MV-4-11 (cell line): ENCODE measurements around the gene KLHL29.
"Not testable (repeated sequence)": the region's sequence is repeated elsewhere in the genome, so short reads cannot be mapped to it uniquely, and the experiment has no call there.

Experiments used
- DNase-seq: peaks from one replicate; lab custom pipeline; 2025; lab: John Stamatoyannopoulos, UW

The KLHL29 gene

GRCh38 chr2:23373666-23374065 is 11.3 kb upstream of the KLHL29 start:
- DNase-seq = no peak

DNA sequence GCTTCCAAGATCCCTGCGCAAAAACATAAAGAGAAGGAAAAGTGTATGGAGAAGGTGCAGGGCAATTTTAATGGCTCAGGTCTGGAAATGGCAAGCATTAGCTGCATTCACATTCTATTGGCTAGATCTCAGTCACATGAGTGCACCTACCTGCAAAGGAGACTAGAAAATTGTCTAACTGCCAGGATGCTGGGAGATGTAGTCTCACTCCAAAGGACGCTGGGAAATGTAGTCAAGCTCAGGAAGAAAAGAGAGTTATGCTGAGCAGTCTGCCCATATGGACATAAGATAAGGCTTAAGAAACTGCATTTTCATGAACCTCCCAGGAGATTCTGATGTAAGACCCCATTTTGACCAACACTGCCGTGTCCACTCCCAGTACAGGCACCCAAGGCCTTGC is 9.5 kb upstream of the KLHL29 start:
- DNase-seq = no peak

DNA sequence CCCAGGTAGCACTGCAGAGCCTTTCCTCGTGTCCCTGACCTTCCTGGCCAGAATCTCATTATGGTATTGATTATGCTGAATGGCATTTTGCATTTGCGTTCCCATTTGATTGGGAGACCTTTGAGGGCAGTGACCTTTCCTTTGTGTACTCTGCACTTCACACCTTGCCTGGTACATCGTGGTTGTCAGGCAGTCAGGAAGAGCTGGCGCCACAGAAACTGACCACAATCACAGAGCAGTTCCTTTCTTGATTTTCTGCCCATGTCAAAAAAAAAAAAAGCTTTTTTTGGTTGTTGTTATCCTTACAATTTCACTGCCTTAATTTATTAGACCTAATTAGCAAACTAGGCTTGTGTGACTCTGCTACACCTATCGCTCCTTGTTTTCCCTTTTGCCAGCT is 8.9 kb upstream of the KLHL29 start:
- DNase-seq = no peak

GRCh38 chr2:23376972-23377371 is 8.0 kb upstream of the KLHL29 start:
- DNase-seq = no peak

DNA sequence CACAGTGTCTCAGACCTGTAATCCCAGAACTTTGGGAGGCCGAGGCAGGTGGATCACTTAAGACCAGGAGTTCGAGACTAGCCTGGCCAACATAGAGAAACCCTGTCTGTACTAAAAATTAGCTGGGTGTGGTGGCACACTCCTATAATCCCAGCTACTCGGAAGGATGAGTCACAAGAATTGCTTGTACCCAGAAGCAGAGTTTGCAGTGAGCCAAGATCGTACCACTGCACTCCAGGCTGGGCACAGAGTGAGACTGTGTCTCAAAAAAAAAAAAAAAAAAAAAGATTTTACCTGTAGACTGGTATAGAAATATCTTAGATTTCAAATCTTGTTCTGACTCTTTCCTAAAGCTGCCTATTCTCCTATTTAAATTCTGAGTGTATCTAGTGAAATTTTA is 7.2 kb upstream of the KLHL29 start:
- peak; percentile 13 for DNase-seq

DNA sequence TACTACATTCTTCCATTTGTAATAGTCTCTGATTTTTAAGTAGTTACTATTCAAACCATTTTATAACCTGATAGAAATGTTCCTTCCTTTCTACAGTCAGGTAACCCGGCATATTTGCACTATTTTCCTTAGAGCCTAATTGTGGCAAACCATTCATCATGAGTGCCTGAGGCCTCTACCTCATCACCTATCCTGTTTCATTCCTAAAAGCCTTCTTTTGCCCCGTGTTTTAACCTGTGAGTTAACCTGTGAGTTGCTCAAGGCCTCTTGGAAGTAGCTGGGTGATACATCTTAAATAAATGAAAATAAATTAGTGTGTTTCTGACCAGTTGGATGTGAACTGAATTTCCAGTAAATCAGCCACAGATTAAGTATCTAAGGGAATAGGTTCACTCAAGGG is 6.5 kb upstream of the KLHL29 start:
- DNase-seq = no peak

DNA sequence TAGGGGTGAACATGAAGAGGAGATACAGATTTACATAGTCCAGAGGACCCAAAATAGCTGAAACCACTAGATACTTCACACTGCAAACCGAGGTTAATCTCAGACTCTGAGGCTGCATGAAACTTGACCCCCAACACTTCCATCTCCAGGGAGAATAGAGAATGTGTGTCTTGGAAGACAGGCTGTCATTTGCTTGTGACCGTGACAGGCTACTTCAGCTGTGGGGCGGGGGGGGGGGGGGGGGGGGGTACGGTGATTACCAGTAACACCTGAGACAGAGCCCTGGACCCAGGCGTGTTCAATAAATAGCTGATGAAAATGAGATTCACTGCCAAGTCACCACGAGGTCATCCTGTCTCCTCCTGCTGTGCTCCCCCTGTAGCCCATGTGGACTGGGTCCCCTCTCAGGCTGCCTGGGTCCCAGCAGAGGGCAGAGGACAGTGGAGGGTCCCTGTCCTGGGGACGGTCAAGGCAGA is 5.7 kb upstream of the KLHL29 start:
- no peak for DNase-seq

DNA sequence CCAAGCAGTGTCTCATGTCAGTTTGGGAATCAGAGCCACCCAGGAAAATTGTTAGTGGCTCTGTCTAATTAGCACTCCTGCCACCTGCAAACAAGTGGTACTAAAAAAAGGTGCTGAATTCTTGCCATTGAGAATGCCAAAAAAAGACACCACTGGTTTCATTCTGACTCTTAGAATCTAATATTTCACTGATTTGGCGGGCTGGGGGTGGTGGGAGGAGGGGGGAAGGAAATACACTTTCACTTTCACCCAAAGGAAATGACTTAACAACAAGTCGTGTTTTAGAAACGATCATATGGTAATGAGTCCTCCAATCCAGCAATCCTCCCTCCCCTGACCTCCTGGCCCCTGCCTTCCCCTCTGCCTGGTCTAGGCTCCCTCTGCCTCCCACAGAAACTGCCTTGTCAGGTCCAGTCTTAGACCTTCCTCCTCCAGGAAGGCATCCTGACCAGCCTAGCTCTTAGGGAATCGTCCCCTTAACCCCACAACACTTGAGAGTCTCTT is 4.4 kb upstream of the KLHL29 start:
- peak; percentile 65 for DNase-seq

- DNase-seq = peak; percentile 74
Observed at GRCh38 chr2:23381084-23381483, 3.9 kb upstream of the KLHL29 start.

GRCh38 chr2:23381485-23381884 is 3.5 kb upstream of the KLHL29 start:
- no peak for DNase-seq

DNA sequence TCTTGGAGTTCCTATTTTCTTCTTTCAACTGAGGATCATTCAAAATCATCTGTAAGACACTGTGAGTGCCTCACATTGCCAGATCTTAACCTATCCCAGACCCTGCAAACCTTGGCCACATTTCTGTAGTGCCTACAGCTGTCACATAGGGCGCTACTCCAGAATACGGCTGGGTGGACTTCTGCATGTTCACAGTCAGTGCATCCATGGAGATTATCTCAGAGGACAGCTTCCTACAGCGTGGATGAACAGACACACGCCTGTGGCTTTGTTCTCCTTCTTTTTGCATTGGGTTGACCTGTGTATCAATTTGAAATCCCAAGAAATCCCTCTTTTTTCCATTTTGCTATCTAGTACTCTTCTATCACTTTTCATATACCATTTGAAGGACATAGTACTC is 1.9 kb upstream of the KLHL29 start:
- no peak for DNase-seq

DNA sequence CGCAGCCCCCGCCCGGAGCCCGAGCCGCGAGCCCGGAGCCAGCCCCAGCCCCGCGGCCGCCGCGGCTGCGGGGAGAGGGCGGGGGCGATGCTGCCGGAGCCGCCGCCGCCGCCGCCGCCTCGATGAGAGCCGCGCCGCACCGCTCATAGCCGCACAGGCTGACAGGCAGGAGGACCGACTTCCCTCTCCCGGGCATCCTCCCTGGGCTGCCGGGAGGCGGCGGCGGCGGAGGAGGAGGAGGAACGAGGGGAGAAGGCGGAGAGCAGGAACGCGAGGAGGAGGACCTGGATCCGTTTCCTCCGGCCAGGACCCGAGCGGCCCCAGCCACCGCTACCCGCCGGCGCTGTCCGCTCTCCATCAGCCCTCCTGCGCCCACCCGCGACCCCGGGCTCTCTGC is 370 bp downstream of the KLHL29 start:
- no peak for DNase-seq

- no peak for DNase-seq
Observed at GRCh38 chr2:23385748-23386338, 864 bp downstream of the KLHL29 start.

GRCh38 chr2:23386339-23387220 is 1.6 kb downstream of the KLHL29 start:
- DNase-seq = no peak

- DNase-seq = no peak
Observed at GRCh38 chr2:23387221-23387550, 2.2 kb downstream of the KLHL29 start.

GRCh38 chr2:23387845-23388244 is 2.9 kb downstream of the KLHL29 start:
- DNase-seq = no peak

DNA sequence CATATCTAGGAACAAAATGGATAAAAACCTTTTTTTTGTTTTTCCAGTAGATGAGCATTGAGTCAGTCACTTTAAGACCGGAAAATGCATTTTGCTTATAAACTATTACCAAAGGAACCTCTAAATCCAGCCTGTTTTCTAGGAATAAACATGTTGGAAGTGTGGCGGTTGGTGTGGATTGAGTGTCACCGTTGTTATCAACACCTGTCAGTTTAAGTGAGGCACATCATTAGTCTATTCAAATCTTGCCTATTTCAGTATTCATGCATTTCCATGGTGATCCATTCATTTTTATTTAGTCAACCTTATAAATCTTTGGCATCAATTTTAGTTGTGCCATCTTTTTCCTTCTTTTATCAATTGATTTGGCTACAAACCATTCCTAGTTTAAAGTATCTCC is 3.3 kb downstream of the KLHL29 start:
- DNase-seq = no peak

GRCh38 chr2:23388756-23389514 is 4.0 kb downstream of the KLHL29 start:
- peak; percentile 11 for DNase-seq

DNA sequence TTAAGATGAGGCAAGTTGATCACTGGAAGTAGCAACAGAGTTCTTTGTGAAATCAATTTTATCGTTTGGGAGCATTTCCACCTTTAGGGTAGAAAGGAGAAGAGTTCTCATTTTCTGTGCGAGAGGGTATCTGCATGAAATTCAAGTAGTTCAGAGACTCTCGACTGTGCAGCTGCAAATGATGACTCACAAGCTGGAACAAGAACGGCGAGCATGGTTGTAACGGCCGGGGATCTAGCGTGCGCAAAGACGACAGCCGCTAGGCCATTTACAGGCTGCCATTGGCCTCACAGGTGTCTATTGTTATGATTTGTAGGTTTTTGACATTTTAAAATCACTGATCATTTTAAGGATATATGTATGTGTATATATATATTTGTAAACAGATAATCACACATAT is 5.2 kb downstream of the KLHL29 start:
- DNase-seq = peak; percentile 90

- DNase-seq = not testable (repeated sequence)
Observed at GRCh38 chr2:23391237-23391736, 6.3 kb downstream of the KLHL29 start.

GRCh38 chr2:23393722-23394121 is 8.7 kb downstream of the KLHL29 start:
- DNase-seq = peak; percentile 42

GRCh38 chr2:23394700-23395099 is 9.7 kb downstream of the KLHL29 start:
- no peak for DNase-seq

GRCh38 chr2:23397478-23397877 is 12.5 kb downstream of the KLHL29 start:
- no peak for DNase-seq
